CD14-positive monocyte (primary cell): Measurements from ENCODE around the gene HMX1. TPM values are rescaled to one million over a fixed set of nuclear protein-coding genes. Genes with fewer than 3 reads are reported as not detected.

Experiments
- DNase-seq, 3 donors: peaks; one replicate each; pipeline ENCODE4 v3.0.0-alpha.2; 2011 to 2022
- H2AFZ ChIP-seq: 2 replicates; pipeline ENCODE4 v1.6.0; 2012; ENCODE audit warnings: mild to moderate bottlenecking, low read depth, low read length, inconsistent platforms; ENCODE audit not compliant: insufficient read depth, poor library complexity, severe bottlenecking
- H3K27ac ChIP-seq, 2 donors: 1 replicate in 1 of 2; 2 replicates in 1 of 2; pipeline ENCODE4 v1.5.1; 2012 to 2013; ENCODE audit warnings: low read length in 2 of 2, control low read depth in 1 of 2, inconsistent platforms in 1 of 2, low read depth in 1 of 2, mild to moderate bottlenecking in 1 of 2
- H3K27me3 ChIP-seq, 2 donors: one replicate each; pipeline versions ENCODE4 v1.6.0 to v1.6.1; 2011 to 2013; ENCODE audit warnings: low read length in 2 of 2; ENCODE audit not compliant: control insufficient read depth in 2 of 2, insufficient read depth in 2 of 2
- H3K36me3 ChIP-seq, 2 donors: replicated peaks in 1 of 2; 1 replicate in 1 of 2; 2 replicates in 1 of 2; pipeline versions ENCODE4 v1.5.1 to v1.6.1; 2012 to 2013; ENCODE audit warnings: low read length in 2 of 2, control low read depth in 1 of 2, inconsistent platforms in 1 of 2, mild to moderate bottlenecking in 1 of 2; ENCODE audit not compliant: insufficient read depth in 2 of 2, control insufficient read depth in 1 of 2
- H3K4me1 ChIP-seq, 2 donors: 1 replicate in 1 of 2; 2 replicates in 1 of 2; pipeline versions ENCODE4 v1.5.1 to v1.6.1; 2012 to 2013; ENCODE audit warnings: low read length in 2 of 2, control low read depth in 1 of 2, inconsistent platforms in 1 of 2, mild to moderate bottlenecking in 1 of 2, moderate library complexity in 1 of 2; ENCODE audit not compliant: insufficient read depth in 2 of 2, control insufficient read depth in 1 of 2
- H3K4me2 ChIP-seq: replicated peaks from 2 replicates; pipeline ENCODE3; 2012; ENCODE audit warnings: low read length, moderate library complexity, mild to moderate bottlenecking; ENCODE audit not compliant: poor library complexity, severe bottlenecking; ENCODE audit errors: extremely low read depth
- H3K4me3 ChIP-seq, 3 experiments: fragments of 200-600 bp in 1 of 3; sonication (generic) in 1 of 3; replicated peaks in 1 of 3; 1 replicate in 2 of 3; 2 replicates in 1 of 3; pipeline ENCODE4 v1.5.1; 2011 to 2013; ENCODE audit warnings: low read length in 3 of 3, mild to moderate bottlenecking in 3 of 3, control low read depth in 2 of 3, low read depth in 2 of 3, inconsistent platforms in 1 of 3, moderate library complexity in 1 of 3
- H3K79me2 ChIP-seq: 2 replicates; pipeline ENCODE4 v1.6.0; 2012; ENCODE audit warnings: mild to moderate bottlenecking, control low read depth, inconsistent platforms, low read length, moderate library complexity; ENCODE audit not compliant: insufficient read depth
- H3K9ac ChIP-seq: 2 replicates; pipeline ENCODE4 v1.6.0; 2017; ENCODE audit warnings: low read length, mild to moderate bottlenecking; ENCODE audit not compliant: insufficient read depth, poor library complexity, severe bottlenecking
- H3K9me3 ChIP-seq, 2 donors: replicated peaks in 1 of 2; 1 replicate in 1 of 2; 2 replicates in 1 of 2; pipeline versions ENCODE4 v1.5.1 to v1.6.1; 2012 to 2013; ENCODE audit warnings: low read length in 2 of 2, control low read depth in 1 of 2; ENCODE audit not compliant: control insufficient read depth in 1 of 2, insufficient read depth in 1 of 2
- H4K20me1 ChIP-seq: 2 replicates; pipeline ENCODE4 v1.6.0; 2012; ENCODE audit warnings: mild to moderate bottlenecking, low read length, control low read depth, moderate library complexity; ENCODE audit not compliant: insufficient read depth
- H3K27ac Mint-ChIP-seq, 7 donors: one replicate each; pipeline ENCODE4 v1.8.0; 2020; ENCODE audit warnings: mild to moderate bottlenecking in 7 of 7, mixed read lengths in 7 of 7, moderate library complexity in 6 of 7, inconsistent platforms in 2 of 7
- H3K27me3 Mint-ChIP-seq, 3 donors: one replicate each; pipeline ENCODE4 v1.8.0; 2021 to 2022; ENCODE audit warnings: low read depth in 3 of 3, mild to moderate bottlenecking in 3 of 3, mixed read lengths in 3 of 3, moderate library complexity in 3 of 3, inconsistent platforms in 1 of 3
- H3K36me3 Mint-ChIP-seq, 2 donors: one replicate each; pipeline ENCODE4 v1.8.0; 2020; ENCODE audit warnings: mixed read lengths in 2 of 2, inconsistent platforms in 1 of 2, mild to moderate bottlenecking in 1 of 2
- H3K4me1 Mint-ChIP-seq: one replicate; pipeline ENCODE4 v1.8.0; 2020; ENCODE audit warnings: mild to moderate bottlenecking, mixed read lengths
- H3K4me3 Mint-ChIP-seq, 2 donors: one replicate each; pipeline ENCODE4 v1.8.0; 2020; ENCODE audit warnings: mild to moderate bottlenecking in 2 of 2, mixed read lengths in 2 of 2, moderate library complexity in 1 of 2
- H3K9me3 Mint-ChIP-seq, 7 donors: one replicate each; pipeline ENCODE4 v1.8.0; 2020 to 2022; ENCODE audit warnings: mixed read lengths in 7 of 7, mild to moderate bottlenecking in 6 of 7, moderate library complexity in 6 of 7, inconsistent platforms in 2 of 7
- WGBS: methylation state at CpG from one replicate; pipeline ENCODE4 v1.1.5; 2013; ENCODE audit warnings: missing lambda C conversion rate; ENCODE audit not compliant: insufficient coverage; 5-methylcytosine and 5-hydroxymethylcytosine counted together
- intact Hi-C, 2 donors: fragments of 100-400 bp; cut with micrococcal nuclease; formaldehyde crosslinking; loops; one replicate each; pipeline versions ENCODE4 v1.15.0 to v1.15.1; 2023
- polyA plus RNA-seq, 3 donors: library from polyadenylated mRNA; depleted of rRNA in 1 of 3; unstranded in 2 of 3; stranded (reverse) in 1 of 3; fragments of 300-500 nt in 2 of 3; fragments of >200 nt in 1 of 3; fragmentation: Illumina TruSeq in 2 of 3; gene quantifications; 1 replicate in 2 of 3; 2 replicates in 1 of 3; pipeline ENCODE4 v1.2.3, GENCODE V29; 2012 to 2021
- TF ChIP-seq, protein P1 (sequence below): fragments of 200-600 bp; IDR thresholded peaks from one replicate; pipeline ENCODE4 v1.8.0; 2022; ENCODE audit warnings: antibody characterized with exemption, mild to moderate bottlenecking

Gene HMX1
- polyA plus RNA-seq, 3 donors, result not detected

DNA sequence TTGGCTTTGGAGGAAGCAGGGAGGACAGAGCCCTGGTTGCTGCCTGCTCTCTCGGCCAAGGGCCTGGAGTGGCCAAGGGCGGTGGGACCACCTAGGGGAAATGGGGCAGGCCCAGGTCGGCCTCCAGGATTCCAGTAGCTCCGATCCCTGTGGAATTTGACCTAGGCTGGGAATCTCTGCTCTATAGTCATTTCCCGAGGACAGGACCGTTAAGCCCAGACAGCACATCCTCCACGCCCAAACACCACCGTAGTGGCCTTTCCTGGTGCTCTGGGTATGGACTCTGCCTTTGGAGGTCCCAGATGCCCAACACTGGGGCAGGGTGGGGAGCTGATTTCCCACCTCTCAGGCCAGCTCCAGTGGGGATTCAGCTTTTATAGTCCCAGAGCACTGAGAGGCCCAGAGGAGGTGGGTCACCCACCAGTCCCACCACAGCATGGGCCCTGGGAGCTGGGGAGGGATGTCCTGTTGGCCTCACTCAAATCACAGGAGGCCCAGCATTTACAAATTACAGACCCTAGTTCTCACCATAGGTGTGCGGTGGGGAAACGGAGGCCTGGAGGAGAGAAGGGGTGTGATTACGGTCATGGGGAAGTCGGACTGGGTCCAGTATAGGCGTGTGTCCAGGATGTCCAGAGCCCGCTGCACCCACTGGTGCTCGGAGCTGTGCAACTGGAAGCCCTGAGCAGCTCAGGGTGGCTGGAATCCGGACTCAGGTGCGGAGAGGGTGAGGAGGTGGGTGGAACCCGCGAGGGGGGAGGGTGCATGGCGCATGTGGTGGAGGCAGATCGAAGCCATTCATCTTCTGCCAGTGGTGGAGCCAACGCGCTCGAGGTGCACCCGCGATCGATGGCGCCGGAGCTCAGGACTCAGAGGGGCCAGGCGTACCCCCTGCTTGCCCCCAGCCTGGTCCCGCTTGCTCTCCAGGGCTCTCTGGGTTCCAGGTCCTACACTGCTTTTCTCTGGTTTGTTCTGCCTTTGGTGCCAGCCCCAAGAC, 7.7 kb downstream of the HMX1 start:
- intact Hi-C loops, result no loop called here
- Histone ChIP-seq H3K27ac (no peak overlapping the region), H3K4me3 (no peak overlapping the region), H3K4me2 (no peak overlapping the region), H3K9ac (no peak overlapping the region), H3K9me3 (peaks cover 0 to 15% of the 10 kb centered on the region in 2 donors), H4K20me1 (no peaks in the 10 kb centered on the region), H3K36me3 (no peaks in the 10 kb centered on the region), H3K79me2 (no peaks in the 10 kb centered on the region), H2AFZ (no peak overlapping the region), H3K4me1 (no peaks in the 10 kb centered on the region), H3K27me3 (peaks cover 42 to 92% of the 10 kb centered on the region in 2 donors)
- Mint-ChIP-seq H3K36me3 (no peaks in the 10 kb centered on the region), H3K4me1 (no peaks in the 10 kb centered on the region), H3K27ac (no peak overlapping the region), H3K9me3 (peaks cover 0 to 17% (median 5%) of the 10 kb centered on the region in 7 donors), H3K27me3 (peaks cover 81 to 97% (median 87%) of the 10 kb centered on the region in 3 donors), H3K4me3 (peak overlapping the region in 1 of 2 donors; percentile 84)
- DNase-seq, result no peak
- TF ChIP-seq, protein P1, sequence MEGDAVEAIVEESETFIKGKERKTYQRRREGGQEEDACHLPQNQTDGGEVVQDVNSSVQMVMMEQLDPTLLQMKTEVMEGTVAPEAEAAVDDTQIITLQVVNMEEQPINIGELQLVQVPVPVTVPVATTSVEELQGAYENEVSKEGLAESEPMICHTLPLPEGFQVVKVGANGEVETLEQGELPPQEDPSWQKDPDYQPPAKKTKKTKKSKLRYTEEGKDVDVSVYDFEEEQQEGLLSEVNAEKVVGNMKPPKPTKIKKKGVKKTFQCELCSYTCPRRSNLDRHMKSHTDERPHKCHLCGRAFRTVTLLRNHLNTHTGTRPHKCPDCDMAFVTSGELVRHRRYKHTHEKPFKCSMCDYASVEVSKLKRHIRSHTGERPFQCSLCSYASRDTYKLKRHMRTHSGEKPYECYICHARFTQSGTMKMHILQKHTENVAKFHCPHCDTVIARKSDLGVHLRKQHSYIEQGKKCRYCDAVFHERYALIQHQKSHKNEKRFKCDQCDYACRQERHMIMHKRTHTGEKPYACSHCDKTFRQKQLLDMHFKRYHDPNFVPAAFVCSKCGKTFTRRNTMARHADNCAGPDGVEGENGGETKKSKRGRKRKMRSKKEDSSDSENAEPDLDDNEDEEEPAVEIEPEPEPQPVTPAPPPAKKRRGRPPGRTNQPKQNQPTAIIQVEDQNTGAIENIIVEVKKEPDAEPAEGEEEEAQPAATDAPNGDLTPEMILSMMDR, result no peak
- WGBS, result 21% methylated on average over 29 of the region's 31 CpGs

GRCh38 chr4:8862800-8863685, 8.6 kb downstream of the HMX1 start:
- peaks cover 44 to 92% of the 10 kb centered on the region in 2 donors for H3K27me3 ChIP-seq
- TF ChIP-seq, protein P1, result no peak
- 10% methylated on average over 33 of the region's 41 CpGs for WGBS

More at GRCh38 chr4:8862800-8863685, 8.6 kb downstream of the HMX1 start:
- no peak overlapping the region for H2AFZ ChIP-seq
- intact Hi-C loops, result no loop called here
- no peaks in the 10 kb centered on the region for H3K4me1 Mint-ChIP-seq
- no peaks in the 10 kb centered on the region for H3K36me3 ChIP-seq
- H3K4me3 Mint-ChIP-seq, result peak overlapping the region in 1 of 2 donors; percentile 84
- no peaks in the 10 kb centered on the region for H3K79me2 ChIP-seq
- no peak for DNase-seq
- H4K20me1 ChIP-seq, result no peaks in the 10 kb centered on the region
- H3K27ac ChIP-seq, result no peak overlapping the region
- H3K4me1 ChIP-seq, result no peaks in the 10 kb centered on the region
- no peak overlapping the region for H3K9ac ChIP-seq
- H3K27ac Mint-ChIP-seq, result no peak overlapping the region
- no peak overlapping the region for H3K4me2 ChIP-seq
- no peaks in the 10 kb centered on the region for H3K36me3 Mint-ChIP-seq
- peaks cover 80 to 97% (median 85%) of the 10 kb centered on the region in 3 donors for H3K27me3 Mint-ChIP-seq
- peaks cover 0 to 17% (median 4%) of the 10 kb centered on the region in 7 donors for H3K9me3 Mint-ChIP-seq
- H3K9me3 ChIP-seq, result peaks cover 0 to 9% of the 10 kb centered on the region in 2 donors
- H3K4me3 ChIP-seq, result no peak overlapping the region
